Hypothalamus (tissue), 51 donors: Measurements from ENCODE around the gene SRGAP2.
A peak's percentile ranks its signal among the peaks of the same experiment; 100 is the strongest.
"Not testable (repeated sequence)": the region's sequence is repeated elsewhere in the genome, so short reads cannot be mapped to it uniquely, and the experiment has no call there.

ENCODE experiments used
- DNase-seq, 51 donors: peaks; one replicate each; lab custom pipeline; 2025; lab: John Stamatoyannopoulos, UW

Gene SRGAP2

GRCh38 chr1:206204871-206205270 lies 1.5 kb downstream of the SRGAP2 start:
- DNase-seq = peak in 1 of 51 donors; percentile 3

GRCh38 chr1:206205569-206205968 lies 2.2 kb downstream of the SRGAP2 start:
- not testable (repeated sequence) for DNase-seq

GRCh38 chr1:206210802-206211201 lies 7.5 kb downstream of the SRGAP2 start:
- not testable (repeated sequence) for DNase-seq

GRCh38 chr1:206215600-206216392 lies 12.5 kb downstream of the SRGAP2 start:
- DNase-seq = not testable (repeated sequence)

- not testable (repeated sequence) for DNase-seq
These were observed 14.9 kb downstream of the SRGAP2 start for GRCh38 chr1:206218285-206218684.

- not testable (repeated sequence) for DNase-seq
These were observed 15.4 kb downstream of the SRGAP2 start for GRCh38 chr1:206218765-206219164.

GRCh38 chr1:206219514-206220331 lies 16.4 kb downstream of the SRGAP2 start:
- DNase-seq = not testable (repeated sequence)

GRCh38 chr1:206220332-206221000 lies 17.1 kb downstream of the SRGAP2 start:
- not testable (repeated sequence) for DNase-seq

GRCh38 chr1:206221585-206221984 lies 18.2 kb downstream of the SRGAP2 start:
- DNase-seq = not testable (repeated sequence)

GRCh38 chr1:206224190-206224776 lies 20.9 kb downstream of the SRGAP2 start:
- DNase-seq = not testable (repeated sequence)

- not testable (repeated sequence) for DNase-seq
These were observed 22.0 kb downstream of the SRGAP2 start for GRCh38 chr1:206225386-206225785.

- DNase-seq = not testable (repeated sequence)
These were observed 23.5 kb downstream of the SRGAP2 start for GRCh38 chr1:206226886-206227285.

GRCh38 chr1:206229286-206229685 lies 25.9 kb downstream of the SRGAP2 start:
- DNase-seq = not testable (repeated sequence)

- not testable (repeated sequence) for DNase-seq
These were observed 28.6 kb downstream of the SRGAP2 start for GRCh38 chr1:206231989-206232388.

GRCh38 chr1:206232970-206233645 lies 29.8 kb downstream of the SRGAP2 start:
- DNase-seq = not testable (repeated sequence)

GRCh38 chr1:206234189-206234916 lies 31.0 kb downstream of the SRGAP2 start:
- DNase-seq = not testable (repeated sequence)

GRCh38 chr1:206235190-206235589 lies 31.8 kb downstream of the SRGAP2 start:
- not testable (repeated sequence) for DNase-seq

- not testable (repeated sequence) for DNase-seq
These were observed 36.9 kb downstream of the SRGAP2 start for GRCh38 chr1:206240288-206240687.

GRCh38 chr1:206243335-206243734 lies 40.0 kb downstream of the SRGAP2 start:
- not testable (repeated sequence) for DNase-seq
